ENCODE results near the gene C9orf153.

- TF ChIP-seq, protein P1, sequence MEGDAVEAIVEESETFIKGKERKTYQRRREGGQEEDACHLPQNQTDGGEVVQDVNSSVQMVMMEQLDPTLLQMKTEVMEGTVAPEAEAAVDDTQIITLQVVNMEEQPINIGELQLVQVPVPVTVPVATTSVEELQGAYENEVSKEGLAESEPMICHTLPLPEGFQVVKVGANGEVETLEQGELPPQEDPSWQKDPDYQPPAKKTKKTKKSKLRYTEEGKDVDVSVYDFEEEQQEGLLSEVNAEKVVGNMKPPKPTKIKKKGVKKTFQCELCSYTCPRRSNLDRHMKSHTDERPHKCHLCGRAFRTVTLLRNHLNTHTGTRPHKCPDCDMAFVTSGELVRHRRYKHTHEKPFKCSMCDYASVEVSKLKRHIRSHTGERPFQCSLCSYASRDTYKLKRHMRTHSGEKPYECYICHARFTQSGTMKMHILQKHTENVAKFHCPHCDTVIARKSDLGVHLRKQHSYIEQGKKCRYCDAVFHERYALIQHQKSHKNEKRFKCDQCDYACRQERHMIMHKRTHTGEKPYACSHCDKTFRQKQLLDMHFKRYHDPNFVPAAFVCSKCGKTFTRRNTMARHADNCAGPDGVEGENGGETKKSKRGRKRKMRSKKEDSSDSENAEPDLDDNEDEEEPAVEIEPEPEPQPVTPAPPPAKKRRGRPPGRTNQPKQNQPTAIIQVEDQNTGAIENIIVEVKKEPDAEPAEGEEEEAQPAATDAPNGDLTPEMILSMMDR (IDR thresholded peaks at IDR 0.05) = no peak
- TF ChIP-seq POLR2A (IDR thresholded peaks at IDR 0.05) = no peak
These were observed at the start of gene C9orf153 for GRCh38 chr9:86259557-86259956.

All from testis (tissue), 2 donors.